ENCODE data around the gene WFDC12.
"Not testable (repeated sequence)": the region's sequence is repeated elsewhere in the genome, so short reads cannot be mapped to it uniquely, and the experiment has no call there.

WFDC12 gene

GRCh38 chr20:45124365-45124764 lies at the start of gene WFDC12:
TSS of gene WFDC12 (minus strand) at chr20:45124465. CDS start at chr20:45124447, 18 bp downstream.
- DNase-seq, result no peak

- DNase-seq, result no peak
Measured at GRCh38 chr20:45173522-45173921, 49.3 kb upstream of the WFDC12 start.

- DNase-seq, result no peak
Measured at GRCh38 chr20:45164906-45165305, 40.6 kb upstream of the WFDC12 start.

- no peak for DNase-seq
Measured at GRCh38 chr20:45163083-45163803, 39.0 kb upstream of the WFDC12 start.

- DNase-seq, result no peak
Measured at GRCh38 chr20:45157962-45158361, 33.7 kb upstream of the WFDC12 start.

- no peak for DNase-seq
Measured at GRCh38 chr20:45156713-45157112, 32.4 kb upstream of the WFDC12 start.

- not testable (repeated sequence) for DNase-seq
Measured at GRCh38 chr20:45154794-45155193, 30.5 kb upstream of the WFDC12 start.

GRCh38 chr20:45154183-45154582 lies 29.9 kb upstream of the WFDC12 start:
- DNase-seq, result no peak

- DNase-seq, result no peak
Measured at GRCh38 chr20:45153752-45154151, 29.5 kb upstream of the WFDC12 start.

GRCh38 chr20:45153147-45153546 lies 28.9 kb upstream of the WFDC12 start:
- no peak for DNase-seq

GRCh38 chr20:45152405-45152804 lies 28.1 kb upstream of the WFDC12 start:
- DNase-seq, result no peak

GRCh38 chr20:45149062-45149461 lies 24.8 kb upstream of the WFDC12 start:
- DNase-seq, result no peak

GRCh38 chr20:45140836-45141235 lies 16.6 kb upstream of the WFDC12 start:
- no peak for DNase-seq

- not testable (repeated sequence) for DNase-seq
Measured at GRCh38 chr20:45139733-45140375, 15.6 kb upstream of the WFDC12 start.

- DNase-seq, result peak; percentile 12 to 57
Measured at GRCh38 chr20:45138561-45139300, 14.5 kb upstream of the WFDC12 start.

- DNase-seq, result no peak
Measured at GRCh38 chr20:45136911-45137310, 12.6 kb upstream of the WFDC12 start.

GRCh38 chr20:45128099-45128498 lies 3.8 kb upstream of the WFDC12 start:
- DNase-seq, result no peak

GRCh38 chr20:45121388-45121787 lies 2.9 kb downstream of the WFDC12 start:
- DNase-seq, result no peak

- no peak for DNase-seq
Measured at GRCh38 chr20:45119556-45120266, 4.6 kb downstream of the WFDC12 start.

- DNase-seq, result no peak
Measured at GRCh38 chr20:45118028-45118427, 6.2 kb downstream of the WFDC12 start.

GRCh38 chr20:45117581-45117980 lies 6.7 kb downstream of the WFDC12 start:
- no peak for DNase-seq

GRCh38 chr20:45115829-45116228 lies 8.4 kb downstream of the WFDC12 start:
- DNase-seq, result no peak

GRCh38 chr20:45115386-45115774 lies 8.9 kb downstream of the WFDC12 start:
- DNase-seq, result no peak
